D721Med (cell line): Measurements from ENCODE around the gene PPP2R3C.
"Not testable (repeated sequence)": the region's sequence is repeated elsewhere in the genome, so short reads cannot be mapped to it uniquely, and the experiment has no call there.

Experiments used
- DNase-seq: peaks from one replicate; pipeline ENCODE4 v3.0.0; 2011; ENCODE audit warnings: low spot score; ENCODE audit not compliant: insufficient read length
- FAIRE-seq: peaks from 2 replicates; lab custom pipeline; 2011; peaks lifted over from hg19 to GRCh38; lab: Jason Lieb, UNC
- TF ChIP-seq, protein P1 (sequence below): IDR thresholded peaks from 2 replicates; pipeline ENCODE4 v1.5.1; 2012; ENCODE audit warnings: mild to moderate bottlenecking, control low read depth; ENCODE audit not compliant: insufficient read depth; ENCODE audit errors: missing control alignments

Gene PPP2R3C

DNA sequence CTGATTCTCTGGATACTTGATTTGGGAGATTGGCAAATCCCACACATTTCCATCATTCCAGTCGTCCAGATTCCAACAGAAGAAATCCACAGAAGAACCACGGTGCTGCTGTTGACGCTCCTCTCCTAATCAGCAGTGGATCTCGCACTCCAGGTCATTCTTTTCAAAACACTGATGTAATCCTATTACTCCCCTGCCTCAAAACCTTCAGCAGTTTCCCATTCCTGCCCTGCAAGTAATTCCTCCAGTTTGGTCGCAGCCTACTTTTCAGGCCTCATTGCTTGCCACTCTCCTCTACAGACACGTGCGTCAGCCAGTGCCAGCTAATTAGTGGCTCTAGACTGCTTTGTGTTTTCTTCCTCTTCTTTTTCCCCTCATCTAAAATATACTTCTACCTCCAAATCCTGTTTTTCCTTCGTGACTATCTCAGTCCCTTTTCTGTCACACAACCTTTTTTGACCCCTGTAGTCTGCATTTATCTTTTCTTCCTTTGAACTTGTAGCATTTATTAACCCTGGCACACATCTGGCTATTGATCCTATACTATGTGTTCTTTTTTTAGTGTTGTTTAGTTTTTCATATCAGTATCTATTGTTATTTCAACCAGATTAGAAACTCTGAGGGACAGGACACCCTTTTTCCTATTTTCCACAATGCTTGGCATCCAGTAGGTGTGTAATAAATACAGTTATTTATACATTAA lies 37.3 kb upstream of the PPP2R3C start:
- TF ChIP-seq, protein P1, sequence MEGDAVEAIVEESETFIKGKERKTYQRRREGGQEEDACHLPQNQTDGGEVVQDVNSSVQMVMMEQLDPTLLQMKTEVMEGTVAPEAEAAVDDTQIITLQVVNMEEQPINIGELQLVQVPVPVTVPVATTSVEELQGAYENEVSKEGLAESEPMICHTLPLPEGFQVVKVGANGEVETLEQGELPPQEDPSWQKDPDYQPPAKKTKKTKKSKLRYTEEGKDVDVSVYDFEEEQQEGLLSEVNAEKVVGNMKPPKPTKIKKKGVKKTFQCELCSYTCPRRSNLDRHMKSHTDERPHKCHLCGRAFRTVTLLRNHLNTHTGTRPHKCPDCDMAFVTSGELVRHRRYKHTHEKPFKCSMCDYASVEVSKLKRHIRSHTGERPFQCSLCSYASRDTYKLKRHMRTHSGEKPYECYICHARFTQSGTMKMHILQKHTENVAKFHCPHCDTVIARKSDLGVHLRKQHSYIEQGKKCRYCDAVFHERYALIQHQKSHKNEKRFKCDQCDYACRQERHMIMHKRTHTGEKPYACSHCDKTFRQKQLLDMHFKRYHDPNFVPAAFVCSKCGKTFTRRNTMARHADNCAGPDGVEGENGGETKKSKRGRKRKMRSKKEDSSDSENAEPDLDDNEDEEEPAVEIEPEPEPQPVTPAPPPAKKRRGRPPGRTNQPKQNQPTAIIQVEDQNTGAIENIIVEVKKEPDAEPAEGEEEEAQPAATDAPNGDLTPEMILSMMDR = no peak
- no peak for FAIRE-seq
- DNase-seq = no peak

DNA sequence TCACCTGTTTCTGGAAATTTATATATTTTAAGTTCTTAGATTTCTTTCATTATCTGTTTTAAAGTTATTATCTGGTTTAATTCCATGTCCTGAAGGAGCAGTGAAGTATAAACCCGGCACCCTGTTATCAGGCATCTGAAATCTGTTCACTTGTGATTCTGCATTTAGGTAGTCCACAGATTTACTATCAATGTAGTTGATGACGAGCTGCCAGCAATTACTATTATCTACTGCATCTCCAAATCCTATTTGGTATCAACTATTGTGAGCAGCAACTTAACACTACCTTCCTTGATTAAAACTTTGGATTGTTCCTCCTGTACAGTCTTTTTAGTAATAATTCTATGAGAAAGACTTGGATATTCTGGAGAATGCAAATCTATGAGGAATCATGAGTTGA lies 36.7 kb upstream of the PPP2R3C start:
- DNase-seq (no peak), FAIRE-seq (no peak)
- TF ChIP-seq, protein P1 = no peak

DNA sequence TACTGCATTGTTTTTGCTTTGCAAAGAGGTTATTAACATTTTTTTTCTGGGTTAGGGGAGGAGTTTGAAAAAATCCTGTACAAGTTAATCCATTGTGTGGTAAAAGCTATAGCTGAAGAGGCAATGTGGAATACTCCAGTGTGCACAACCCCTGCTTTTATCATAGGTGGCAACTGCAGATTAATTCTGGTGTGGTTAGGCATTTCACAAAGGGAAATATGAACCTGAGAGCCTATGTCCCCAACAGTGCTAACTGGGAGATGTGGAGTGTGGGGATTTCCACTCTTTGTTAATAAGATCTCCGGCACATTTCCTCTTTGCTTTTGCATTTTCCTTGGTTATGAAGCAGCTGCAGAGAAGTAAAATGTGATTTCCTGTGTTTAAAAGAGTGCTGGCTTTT lies 34.2 kb upstream of the PPP2R3C start:
- DNase-seq = no peak
- TF ChIP-seq, protein P1 = no peak
- no peak for FAIRE-seq

DNA sequence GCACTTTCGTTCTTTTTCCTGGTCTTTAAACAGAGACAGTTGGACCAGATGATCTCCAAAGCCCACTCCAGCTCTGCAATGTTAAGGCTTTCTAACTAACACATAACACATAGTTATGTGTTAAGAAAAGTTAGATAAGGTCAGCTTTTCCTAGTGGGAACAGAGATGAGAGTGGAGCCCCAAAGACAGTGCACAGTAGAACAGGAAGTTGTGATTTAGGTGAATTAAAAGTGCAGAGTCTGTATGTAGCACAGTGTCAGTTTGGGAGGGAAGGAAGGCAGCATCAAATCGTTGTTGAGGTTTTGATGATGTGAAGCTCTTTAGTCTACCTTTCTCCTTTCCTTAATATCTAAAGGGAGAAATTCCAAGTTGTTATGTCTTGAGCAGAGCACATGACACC lies 32.2 kb upstream of the PPP2R3C start:
- TF ChIP-seq, protein P1 = no peak
- DNase-seq (no peak), FAIRE-seq (no peak)

DNA sequence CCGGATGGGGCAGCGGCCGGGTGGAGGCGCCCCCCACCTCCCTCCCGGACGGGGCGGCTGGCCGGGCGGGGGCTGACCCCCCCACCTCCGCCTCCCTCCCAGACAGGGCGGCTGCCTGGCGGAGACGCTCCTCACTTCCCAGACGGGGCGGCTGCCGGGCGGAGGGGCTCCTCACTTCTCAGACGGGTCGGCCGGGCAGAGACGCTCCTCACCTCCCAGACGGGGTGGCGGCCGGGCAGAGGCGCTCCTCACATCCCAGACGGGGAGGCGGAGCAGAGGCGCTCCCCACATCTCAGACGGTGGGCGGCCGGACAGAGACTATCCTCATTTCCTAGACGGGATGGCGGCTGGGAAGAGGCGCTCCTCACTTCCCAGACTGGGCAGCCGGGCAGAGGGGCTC lies 30.7 kb upstream of the PPP2R3C start:
- not testable (repeated sequence) for DNase-seq, FAIRE-seq

DNA sequence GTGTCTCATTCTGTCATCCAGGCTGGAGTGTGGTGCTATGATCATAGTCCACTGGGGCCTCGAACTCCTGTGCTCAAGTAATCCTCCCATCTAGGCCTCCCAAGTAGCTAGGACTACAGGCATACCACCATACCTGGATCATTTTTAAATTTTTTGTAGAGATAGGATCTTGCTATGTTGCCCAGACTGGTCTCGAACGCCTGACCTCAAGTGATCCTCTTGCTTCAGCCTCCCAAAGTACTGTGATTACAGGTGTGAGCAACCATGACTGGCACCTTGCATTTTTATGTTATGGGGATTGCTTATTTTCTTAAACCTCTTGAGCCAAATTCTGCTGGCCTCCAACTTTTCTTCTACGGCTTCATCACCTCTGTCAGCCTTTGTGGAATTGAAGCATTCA lies 27.4 kb upstream of the PPP2R3C start:
- DNase-seq (no peak), FAIRE-seq (no peak)
- TF ChIP-seq, protein P1 = no peak

DNA sequence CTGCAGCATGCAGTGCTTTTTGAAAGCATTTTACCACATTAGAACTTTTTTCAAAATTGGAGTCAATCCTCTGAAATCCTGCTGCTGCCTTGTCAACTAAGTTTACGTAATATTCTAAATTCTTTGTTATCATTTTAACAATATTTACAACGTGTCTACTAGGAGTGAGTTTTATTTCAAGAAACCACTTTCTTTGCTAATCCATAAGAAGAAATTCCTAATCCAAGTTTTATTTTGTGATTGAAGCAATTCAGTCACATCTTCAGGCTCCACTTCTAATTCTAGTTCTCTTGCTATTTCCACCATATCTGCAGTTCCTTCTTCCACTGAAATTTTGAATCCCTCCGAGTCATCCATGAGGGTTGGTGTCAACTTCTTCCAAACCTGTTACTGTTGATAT lies 25.9 kb upstream of the PPP2R3C start:
- TF ChIP-seq, protein P1 = no peak
- DNase-seq (no peak), FAIRE-seq (no peak)

DNA sequence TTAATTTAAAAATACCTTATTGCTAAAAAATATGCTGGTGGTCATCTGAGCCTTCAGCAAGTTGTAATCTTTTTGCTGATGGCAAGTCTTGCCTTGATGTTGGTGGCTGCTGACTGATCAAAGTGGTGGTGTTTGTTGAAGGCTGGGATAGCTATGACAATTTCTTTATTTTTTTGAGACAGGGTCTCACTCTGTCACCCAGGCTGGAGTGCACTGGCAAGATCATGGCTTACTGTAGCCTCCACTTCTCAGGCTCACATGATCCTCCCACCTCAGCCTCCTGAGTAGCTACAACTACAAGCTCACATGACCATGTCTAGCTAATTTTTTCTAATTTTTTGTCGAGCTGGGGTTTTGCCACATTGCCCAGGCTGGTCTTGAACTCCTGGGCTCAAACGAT lies 25.4 kb upstream of the PPP2R3C start:
- no peak for FAIRE-seq
- TF ChIP-seq, protein P1 = no peak
- no peak for DNase-seq
